HG03280 (cell line): ENCODE results near the gene PHF2.

Source experiments
- ATAC-seq: cut with Tn5 transposase; IDR thresholded peaks from one replicate; pipeline ENCODE4 v1.9.1; 2021; ENCODE audit warnings: mild to moderate bottlenecking, moderate library complexity; ENCODE audit not compliant: unreplicated experiment

Gene PHF2

DNA sequence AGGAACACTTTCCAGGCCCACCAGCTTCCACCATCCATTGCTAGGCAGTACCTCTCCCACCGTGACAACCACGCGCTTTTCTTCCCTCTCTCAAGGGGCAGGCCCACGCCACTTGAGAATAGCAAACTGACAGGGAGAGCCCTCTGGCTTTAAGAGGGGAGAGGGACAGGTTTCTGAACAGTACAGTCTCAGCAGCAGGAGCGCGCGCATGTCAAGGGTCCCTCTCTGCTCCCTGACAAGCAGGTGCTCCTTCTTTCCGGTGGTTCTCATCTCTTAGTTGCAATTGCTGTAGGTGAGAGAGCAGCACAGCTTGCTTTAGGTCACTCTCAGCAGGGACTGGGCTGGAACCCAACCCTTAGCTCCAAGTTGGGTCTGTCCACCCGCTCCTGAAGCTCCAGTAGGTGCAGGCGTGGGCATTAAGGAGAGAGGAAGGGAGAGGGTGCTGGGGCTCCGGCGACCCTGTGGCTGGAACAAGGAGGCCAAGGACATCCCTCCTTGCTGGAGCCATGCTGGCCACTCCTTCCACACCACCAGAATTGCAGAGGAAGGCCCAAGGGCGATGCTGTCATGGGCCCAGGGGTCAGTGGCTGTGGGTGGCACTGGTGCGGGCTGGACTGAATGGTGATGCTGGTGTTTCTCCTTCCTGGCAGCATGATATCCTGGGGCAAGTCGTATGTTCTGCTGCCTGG, 9.0 kb upstream of the PHF2 start:
- no peak for ATAC-seq

DNA sequence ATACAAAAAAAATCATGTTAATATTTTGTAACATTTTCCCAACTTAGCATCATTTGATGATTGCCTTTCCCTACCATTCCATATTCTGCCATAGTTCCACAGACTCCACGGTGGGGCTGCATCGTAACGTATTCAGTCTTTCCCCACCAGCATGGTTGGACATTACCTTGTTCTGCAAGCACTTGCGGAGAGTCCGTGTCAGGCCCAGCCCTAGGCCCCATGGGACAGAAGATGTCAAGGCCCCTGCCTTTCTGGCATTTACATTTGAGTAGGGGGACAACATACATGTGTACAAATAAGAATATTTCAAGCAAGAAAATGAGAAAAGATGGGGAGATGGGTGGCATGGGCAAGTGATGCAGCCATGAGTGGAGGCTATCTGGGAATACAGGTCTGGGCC, 8.2 kb upstream of the PHF2 start:
- ATAC-seq, result no peak

DNA sequence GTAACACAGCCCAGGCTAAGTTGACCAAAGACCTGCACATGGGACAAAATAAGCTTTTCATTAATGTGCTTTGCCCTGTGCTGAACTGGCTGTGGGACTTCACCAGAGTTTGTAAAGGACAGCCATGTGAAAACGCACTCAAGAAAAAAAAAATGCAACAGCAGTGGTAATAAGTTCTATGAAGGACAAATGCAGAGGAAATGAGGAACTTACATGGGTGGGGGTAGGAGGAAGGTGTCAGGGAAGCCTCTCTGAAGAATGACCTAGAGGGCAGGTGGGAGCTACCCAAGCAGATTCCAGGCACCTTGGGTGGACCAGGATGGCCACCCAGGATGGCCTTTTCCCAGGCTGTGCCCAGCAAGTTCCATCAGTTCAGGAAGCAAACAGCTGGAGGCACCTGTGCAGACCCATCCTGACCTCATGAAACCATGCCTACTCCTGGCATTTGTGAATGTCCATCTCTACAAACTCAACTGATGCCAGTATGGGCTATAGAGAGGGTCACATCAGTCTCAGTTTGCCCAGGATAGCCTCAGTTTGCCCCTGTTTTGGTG, 6.7 kb upstream of the PHF2 start:
- ATAC-seq, result no peak

DNA sequence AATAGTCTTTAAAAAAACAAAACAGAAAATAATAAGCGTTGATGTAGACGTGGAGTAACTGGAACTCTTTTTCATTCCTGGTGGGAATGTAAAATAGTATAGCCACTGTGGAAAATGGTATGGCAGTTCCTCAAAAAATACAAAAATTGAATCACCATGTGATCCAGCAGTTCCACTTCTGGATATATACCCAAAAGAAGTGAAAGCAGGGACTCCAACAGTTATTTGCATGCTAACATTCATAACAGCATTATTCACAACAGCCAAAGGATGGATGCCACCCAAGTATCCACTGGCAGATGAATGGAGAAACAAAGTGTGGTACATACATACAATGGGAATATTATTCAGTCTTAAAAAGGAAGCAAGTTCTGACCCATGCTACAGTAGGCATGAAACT, 4.2 kb upstream of the PHF2 start:
- no peak for ATAC-seq

DNA sequence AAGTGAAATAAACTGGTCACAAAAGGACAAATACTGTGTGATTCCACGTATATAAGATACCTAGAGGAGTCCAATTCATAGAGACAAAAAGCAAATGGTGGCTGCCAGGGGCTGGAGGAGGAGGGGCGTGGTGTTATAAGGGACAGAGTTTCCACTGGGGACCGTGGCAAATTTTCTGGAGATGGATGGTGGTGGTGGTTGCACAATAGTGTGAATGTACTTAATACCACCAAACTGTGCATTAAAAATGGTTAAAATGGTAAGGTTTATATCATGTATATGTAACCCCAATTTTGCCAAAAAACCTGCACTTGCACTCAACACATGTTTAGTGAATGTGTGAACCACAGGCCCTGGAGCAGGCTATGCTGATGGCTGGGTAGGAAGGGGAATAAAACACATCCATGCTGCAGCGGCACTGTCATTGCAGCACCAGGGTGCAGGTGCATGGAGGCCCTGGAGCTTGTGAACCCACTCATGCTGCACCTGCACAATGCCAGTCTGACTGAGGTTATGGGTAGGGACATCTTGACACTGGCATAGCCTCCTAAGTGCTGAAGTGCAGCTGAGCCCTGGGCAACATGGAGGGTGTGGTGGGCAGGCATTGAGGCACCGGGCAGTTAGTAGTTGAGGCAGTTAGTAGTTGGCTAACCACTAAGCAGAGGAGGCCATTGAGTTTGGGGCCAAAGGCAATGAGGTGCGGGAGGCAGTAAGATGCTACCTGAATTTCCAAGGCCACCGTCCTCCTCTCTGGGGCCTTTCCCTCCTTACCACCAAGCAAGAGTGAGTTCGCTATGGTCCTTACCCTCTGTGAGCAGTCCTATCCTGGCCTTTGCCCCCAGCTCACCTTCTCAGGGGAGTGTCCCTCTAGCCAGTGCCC, 3.5 kb upstream of the PHF2 start:
- no peak for ATAC-seq

DNA sequence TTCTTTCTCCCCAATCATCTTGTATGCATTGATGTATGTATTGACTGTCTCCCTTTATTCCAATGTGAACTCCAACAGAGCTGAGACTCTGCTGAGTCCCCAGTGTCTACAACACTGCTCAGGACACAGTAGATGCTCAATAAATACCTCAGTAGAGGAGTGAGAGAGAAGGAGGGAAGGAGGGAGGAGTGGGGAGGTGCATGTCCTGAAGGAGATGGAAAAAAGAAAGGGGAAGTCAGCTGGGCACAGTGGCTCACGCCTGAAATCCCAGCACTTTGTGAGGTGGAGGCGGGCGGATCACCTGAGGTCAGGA, 2.9 kb upstream of the PHF2 start:
- no peak for ATAC-seq

DNA sequence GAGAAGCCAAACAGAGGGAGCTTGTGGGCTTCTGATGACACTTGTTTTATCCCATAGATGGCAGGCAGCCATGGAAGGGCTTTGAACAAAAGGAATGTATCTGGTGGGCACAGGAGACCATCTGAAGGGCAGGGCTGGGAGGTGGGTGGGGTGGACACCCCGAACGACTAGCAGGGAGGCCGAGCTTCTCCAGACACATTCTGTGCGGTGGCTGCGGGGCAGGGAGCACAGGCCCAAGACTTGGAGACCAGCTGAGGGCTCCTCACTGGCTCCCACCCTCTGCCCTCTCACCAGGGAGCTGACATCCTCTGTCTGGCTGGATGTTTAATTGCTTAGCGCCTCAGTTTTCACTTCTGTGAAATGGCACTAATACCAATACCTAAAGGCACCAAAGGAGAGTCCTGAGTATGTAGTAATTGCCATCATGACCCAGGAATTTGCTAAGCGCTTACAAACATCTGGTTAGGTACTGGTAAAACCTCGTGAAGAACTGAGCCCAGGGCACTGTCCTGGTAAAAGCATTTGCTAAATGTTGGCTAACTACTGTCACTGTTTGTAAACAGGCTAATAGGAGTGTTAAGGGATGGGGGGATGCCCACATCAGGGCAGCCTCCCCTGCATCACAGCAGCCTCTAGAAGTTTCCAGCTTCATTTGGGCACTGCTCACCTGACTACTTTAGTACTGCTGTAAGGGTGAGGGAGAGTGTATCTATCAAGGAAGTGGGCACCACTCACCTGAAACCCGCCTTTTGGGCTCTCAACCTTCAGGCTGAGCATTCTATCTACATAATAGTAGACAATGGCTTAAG, 2.1 kb upstream of the PHF2 start:
- no peak for ATAC-seq

DNA sequence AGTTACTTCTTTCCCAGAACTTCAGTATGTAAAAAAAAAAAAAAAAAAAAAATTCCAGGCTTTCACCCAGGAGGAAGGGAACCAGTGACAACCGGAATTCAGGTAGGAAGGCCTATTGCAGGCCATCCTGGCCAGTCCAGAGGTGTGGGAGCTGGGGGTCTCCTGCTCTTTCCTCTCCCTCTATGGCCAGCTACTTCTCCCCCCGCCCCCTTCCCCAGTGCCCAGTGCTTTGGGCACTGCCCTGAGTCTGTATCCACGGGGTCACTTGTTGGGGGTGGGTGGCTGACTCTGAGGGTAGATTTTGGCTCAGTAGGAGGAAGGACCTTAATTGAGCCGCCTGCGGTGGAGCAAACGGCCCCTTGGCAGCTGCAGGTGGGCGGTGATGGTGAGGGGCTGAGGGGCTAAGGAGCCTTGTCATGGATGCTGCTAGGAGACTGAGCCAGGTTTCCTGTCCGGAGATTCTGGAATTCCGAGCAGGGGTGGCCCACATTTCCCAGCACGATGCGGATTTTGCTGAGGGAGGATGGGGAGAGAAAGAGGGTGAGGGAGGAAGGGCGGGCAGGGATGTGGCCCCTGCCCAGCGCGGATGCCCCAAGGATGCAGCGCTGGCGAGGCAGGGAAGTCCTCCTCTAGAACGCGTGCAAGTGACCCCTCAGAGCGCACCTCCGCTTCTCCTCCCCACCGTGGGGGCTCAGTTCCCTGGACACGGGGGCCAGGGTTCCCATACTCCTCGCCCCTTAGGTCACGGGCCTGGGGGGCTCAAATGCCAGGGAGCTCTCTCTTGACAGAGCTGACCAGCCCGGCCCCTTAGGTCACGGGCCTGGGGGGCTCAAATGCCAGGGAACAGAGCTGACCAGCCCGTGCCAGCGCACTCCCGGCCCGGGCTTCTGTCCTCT, 1.2 kb upstream of the PHF2 start:
- no peak for ATAC-seq

DNA sequence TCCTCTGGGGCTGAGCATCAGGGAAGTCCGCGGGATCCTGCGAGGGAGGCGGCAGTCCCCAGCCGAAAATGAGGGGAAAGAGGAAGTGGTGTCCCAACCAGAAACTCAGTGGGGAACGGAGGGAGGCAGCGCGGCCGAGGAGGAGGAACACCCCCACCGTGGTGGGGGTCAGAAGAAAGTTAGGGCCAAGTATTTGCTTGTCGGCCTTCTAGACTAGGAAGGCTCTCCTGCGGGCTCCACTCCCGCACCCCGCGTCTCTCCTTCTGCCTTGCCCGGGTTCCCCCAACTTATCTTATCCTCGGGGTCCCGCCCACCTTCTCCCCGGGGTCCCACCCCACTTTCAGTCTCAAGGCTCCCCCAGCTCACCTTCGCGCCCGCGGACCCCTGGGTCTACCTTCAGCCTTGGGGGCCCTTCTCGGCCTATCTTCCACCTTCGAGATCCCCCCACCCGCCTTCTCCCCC, 557 bp upstream of the PHF2 start:
- peak; percentile 28 for ATAC-seq

DNA sequence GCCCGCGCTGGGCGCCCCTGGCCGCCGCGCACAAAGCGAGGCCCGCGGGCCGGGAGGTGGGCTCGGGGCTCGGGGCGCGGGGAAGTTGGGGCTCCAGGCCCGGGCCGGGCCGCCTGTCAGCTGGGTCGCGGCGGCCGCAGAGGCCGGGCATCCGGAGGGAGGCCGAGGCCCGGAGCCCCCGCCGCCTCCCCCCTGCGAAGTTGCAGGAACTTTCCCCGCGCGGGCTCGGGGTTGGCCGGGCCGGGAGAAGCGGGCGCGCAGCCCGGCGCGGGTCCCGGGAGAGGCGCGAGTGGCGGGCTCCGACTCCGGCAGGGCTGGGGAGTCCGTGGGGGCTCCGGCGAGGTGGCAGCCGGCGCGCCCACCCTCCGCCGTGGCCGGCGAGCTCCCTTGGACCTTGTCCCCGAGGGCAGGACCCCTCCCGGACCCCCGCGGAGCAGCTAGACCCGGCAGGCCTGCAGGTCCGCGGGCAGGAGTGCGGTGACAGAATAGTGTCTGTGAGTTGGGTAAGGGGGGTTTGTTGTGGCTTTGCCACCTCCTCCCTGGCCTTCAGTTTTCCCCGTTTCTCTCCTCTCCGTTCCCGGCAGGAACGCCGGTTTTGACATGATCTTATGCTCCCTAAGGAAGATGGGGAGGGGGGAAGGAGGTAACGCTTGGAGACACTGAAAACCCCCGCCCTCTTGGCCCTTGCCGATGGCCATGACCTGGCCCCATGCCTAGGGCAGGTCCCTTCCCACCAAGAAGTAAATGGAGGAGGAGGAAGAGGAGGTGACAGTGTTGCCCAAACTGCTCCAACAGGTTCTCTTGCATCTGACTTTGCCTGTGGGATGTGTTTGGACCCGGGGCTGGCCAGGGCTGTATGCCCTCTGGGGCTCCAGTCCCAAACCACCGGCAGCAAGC, 942 bp downstream of the PHF2 start:
- peak; percentile 25 for ATAC-seq

DNA sequence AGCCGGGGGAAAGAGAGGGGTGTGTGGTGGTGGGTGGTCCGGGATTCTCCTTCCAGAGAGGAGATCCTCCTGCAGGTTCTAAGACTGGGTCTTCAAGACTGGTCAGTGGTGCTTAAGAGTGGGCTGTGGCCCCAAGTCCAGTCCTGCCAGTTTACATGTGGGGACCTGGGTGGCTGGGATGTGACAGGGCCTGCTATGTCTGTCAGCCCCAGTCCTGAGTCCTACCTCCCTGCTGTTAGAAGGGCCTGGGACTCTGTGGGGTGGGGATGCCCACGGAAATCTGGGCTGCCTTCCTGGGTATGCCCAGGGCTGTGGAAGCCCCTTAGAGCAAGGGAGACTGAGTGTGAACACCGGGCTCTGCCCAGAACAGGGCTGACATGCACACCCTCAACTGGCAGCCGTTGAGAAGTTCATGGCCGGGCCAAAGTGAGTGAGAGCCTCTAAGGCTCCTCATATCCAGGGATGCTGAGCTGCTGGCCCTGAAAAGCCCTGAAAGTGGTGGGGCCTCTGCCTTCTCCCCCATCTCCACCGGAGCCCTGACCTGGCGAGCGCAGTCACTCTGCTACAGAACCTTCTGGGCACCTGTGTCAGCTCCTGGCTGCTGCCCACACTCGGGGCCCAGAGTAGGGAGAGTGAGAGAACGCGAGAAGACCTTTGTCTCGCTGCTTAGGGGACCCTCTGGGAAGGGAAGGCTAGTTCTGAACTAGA, 1.7 kb downstream of the PHF2 start:
- no peak for ATAC-seq

DNA sequence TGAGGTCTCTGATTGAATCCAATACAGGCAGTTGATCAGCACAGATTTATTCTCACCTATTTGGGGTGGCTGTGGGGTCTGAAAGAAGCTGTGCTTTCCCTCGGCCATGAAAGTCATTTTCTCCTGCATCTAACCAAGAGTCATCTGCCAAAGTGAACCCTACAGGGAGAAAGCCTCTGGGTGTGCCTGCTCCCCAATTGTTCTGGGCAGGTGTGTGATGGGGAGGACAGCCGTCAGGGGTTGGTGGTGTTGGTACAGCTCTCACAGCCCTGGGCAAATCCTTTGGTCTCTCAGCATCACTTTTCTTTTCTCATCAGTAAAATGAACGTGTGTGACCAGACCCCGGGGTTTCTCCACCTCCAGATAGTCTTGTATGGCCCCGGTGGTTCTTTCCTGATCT, 2.5 kb downstream of the PHF2 start:
- no peak for ATAC-seq

DNA sequence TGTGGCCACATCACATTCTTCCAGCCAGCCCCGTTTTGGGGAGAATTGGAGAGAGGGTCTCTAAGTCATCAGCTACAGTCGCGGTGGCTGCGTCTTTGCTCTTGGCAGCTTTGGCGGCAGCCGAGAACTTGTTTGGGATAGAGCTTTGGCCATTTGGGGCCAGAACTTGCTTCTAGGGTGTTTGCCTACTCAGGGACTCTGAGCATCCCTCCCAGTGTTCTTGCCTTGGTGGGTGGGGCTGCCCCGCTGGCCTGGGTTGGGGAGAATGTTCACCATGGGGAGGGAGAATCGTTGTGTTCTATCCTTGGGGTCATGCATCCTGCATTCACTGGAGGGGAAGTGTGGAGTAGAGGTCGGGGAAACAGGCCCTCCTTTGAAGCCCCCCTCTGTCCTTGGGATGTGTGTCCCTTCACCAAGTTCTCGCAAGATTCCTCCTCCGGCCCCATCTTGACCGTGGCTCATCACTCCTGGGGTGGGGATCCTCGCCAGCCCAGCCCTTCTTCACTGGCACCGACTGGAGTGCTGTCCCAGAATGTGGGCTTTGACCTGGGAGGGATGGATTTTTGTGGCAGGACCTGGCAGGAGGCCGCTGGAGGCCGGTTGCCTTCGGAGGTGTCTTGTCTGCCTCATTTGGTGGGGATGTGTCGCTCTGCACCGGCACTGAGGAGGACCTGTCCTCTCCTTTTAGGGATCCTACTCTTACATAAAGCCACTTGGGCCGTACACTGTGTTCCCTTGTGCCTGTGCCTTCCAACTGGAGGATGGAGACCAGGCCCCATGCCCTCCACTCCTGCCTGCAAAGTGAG, 3.5 kb downstream of the PHF2 start:
- ATAC-seq, result no peak

DNA sequence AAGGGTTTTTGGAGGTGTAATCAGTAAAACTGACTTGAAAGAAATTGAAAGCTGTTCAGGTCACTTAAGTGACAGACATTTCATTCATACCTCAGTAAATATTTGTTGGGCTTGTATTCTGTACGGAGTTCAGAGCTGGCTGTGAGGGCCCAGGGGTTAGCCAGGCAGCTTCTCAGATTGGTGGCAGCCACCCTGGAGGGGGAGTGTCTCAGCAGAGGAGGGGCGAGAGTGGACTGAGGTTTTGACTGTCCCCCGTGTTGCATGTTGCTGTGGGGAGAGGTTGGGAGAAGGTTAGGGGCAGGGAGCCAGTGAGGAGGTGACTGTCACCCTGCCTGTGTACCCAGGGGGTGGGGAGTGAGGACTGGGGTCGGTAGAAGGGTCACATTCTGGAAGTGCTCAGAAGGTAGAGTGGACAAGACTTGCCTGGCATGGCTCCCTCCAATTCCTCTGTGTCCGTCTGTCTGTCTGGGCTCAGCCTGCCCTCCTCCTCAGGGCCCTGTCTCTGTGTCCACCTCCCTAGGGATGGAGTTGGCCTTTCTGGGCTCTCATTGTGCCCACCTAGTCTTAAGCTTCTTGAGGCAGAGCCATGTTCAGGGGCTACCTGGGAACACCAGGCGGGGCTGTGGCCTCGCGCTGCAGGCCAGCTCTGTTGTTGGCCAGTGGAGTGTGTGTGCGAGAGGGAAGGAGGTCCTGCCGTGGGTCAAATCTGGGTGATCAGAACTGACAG, 4.4 kb downstream of the PHF2 start:
- no peak for ATAC-seq

DNA sequence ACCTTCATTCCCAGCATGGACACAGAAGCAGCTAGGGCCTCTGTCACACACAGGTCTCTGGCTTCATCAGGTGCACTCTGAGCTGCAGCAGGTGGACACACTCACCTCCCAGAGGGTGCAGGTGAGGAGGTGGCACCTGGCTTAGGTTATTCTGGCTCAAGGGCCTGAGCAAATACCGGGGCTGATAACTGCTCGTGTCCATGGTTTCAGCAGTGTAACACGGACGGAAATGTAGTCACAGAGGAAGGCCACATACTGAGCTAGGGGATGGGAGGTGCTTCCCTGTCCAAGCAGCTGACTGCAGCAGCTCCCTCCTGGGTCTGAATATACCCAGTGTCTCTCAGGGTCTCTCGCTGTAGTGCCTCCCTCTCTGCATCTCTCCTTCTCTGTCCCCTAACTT, 5.7 kb downstream of the PHF2 start:
- no peak for ATAC-seq

DNA sequence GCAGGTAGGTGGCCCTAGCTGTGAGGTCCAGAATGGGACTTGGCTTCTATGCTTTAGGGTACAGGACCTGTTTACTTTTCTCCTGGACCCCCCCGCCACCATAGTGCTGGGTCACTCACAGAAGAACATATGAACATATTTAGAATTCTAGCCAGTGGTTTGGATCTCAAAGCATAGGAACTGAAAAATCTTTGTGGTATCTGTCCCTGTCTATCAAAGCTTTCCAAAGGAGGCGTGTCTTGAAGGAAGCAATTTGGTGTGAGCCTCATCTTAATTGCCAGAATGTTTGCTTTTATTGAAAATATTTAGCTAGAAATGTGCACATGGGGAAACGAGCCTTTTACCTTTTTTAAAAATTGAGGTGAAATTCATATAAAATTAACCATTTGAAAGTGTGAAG, 6.2 kb downstream of the PHF2 start:
- no peak for ATAC-seq

DNA sequence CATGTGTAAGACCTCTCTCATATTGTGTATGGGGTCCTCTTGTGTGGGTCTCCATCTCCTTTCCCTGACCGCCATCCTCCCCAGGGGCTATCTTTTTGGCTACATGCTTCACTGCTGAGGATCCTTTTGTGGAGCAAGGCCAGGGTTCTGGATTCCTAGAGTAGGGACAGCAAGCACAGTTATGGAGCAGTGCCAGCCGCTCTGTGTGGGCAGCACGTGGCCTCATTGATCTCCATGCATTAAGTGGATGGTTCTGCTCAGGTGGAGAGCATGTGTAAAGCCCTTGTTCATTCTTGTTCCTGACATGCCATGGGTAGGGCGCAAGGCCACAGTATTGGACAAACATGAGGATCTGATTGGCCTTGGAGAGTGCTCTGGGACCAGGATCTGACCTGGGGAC, 8.9 kb downstream of the PHF2 start:
- ATAC-seq, result no peak
